ENCODE data around the gene CAMK2A.

The CAMK2A gene

DNA sequence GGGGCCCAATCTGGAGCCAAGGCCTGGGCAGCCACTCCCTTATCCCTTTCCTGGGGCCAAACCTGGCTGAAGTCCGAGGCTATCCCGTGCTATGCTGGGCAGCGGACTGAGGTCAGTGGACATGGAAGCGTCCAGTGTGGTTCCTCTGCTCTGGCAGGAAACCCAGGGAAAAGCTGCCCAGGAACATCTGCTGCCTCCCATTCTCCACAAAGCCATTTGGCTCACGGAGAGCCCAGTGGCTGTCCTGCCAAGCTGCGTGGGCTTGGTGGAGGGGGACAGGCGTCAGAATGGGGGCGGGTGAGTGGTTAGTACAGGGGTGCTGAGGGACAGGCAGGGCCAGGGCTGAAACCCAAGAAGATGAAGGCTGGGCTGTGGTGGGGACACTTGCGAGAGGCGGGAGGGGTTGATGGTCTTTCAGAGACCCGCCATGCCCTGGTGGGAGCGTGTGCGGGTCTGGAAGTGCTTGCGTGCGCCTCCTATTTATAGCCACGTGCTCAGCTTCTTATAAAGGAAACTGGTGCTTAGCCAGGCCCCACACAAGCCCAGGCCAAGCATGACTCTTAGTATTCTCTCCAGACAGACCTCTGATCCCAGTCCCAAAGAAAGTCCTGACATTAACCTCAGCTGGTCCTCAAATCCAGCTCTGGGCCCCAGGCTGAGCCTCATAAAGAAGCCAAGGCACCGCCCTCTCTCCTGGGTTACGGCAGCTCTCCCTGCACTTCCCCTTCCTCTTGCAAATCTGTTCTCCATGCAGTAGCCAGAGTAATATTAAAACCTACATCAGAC is 109.1 kb downstream of the CAMK2A start:
- DNase-seq, result no peak

DNA sequence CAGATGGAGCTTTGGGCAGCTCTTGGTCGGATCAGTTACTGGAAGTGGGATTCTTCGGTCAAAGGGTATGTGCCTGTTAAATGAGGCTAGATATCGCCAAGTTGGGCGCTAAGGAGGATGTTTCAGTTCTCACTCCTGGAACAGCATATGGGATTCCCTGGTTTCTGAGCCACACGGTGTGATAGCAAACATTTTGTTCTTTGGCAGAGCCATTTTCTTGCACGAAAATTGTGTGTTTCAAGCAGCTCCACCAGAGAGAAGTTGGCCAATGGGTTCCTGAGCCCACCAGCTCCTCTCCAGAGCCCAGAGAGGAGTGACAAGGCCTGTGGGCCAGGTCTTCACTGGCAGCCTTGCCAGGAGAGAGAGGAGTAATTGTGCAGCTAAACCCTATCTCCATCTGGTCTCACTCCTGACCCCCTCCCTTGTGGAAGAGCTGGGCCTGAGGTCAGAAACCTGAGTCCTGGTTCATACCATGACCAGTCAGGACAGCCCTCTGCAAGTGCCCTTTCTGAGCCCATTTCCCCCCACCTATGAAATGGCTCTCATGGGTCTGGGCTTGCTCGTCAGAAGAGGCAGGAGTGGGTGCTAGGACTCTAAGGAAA is 110.5 kb downstream of the CAMK2A start:
- DNase-seq, result no peak

DNA sequence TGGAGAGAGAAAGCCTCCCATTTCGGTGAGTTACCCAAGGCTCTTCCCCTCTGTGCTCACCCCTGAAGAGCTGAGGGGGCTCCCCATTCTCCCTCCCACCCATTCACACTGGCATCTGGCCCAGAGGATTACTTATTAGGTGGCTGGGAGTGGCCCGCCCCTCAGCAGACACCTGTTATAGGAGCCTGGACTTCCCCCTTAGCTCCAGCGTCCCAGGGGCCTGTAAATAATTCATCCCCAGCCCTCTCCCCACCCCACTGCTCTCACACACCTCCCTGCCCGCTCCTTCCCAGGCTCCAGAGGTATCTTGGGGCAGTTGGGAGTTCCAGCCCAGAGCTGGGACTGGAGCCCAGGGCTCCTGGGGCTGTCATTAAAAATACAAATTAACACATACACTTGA is 111.3 kb downstream of the CAMK2A start:
- no peak for DNase-seq

DNA sequence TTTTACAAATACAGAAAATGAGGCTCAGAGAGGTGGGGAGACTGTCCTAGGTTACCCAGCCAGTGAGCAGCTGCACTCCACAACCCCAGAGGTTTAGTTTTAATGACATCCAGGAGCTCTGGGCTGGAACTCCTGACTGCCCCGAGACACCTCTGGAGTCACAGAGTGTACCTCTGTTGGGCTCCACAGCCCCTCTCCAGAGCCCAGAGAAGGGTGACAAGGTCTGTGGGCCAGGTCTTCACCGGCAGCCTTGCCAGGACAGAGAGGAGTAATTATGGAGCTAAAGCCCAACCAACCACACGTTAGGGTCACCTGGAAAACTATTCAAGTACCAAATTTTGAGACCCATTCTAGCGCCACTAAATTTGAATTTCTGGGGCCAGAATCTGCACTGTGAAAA is 111.9 kb downstream of the CAMK2A start:
- DNase-seq, result no peak

DNA sequence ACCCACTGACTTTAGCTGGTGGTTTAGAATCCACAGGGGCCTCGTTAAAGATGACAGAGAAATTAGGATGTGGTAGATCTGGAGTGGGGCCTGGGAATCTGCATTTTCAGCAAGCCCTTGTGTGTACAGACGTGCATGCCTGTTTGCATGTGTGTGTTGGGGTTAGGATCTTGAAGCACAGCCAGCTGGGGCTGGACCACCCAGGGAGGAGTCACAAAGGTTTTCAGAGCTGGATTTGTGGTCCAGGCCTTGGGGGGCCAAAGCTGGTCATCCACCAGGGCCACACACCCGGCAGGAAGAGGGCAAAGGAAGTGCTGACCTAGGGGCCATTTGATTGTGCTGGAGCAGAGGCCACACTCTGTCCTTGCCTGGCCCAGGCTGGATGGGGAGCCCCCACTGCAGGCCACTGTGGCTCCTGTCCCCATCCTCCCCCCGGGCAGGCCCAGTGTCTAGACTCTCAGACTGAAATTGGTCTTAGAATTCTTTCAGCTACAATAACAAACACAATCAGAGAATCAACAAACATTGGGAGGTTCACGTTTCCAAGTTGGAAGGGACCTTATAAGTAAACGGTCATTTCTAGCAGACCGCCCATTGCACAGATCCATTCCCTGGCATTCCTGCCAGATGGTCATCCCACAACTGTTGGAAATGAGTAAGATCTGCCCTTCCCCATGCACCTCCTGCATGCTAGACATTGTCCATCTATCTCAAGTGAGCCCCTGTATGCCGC is 112.7 kb downstream of the CAMK2A start:
- no peak for DNase-seq

DNA sequence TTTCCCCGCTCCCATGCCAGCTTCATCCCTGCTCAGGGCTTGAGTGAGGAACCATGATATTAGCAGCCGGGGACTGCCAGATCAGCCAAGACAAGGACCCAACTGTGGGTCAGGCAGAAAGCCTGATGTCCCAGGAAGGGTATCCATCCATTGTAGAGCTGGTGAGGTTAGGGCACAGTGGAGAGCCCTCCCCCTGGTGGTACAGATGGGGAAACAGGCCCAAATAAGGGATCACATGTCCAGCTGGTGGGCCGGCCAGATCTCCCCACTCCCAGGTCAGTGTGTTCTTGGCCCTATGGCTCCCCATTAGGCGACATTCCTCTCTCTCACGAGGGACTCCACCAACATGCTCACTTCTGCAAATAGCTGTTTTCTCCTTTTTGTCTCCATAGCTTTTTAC is 114.0 kb downstream of the CAMK2A start:
- no peak for DNase-seq

DNA sequence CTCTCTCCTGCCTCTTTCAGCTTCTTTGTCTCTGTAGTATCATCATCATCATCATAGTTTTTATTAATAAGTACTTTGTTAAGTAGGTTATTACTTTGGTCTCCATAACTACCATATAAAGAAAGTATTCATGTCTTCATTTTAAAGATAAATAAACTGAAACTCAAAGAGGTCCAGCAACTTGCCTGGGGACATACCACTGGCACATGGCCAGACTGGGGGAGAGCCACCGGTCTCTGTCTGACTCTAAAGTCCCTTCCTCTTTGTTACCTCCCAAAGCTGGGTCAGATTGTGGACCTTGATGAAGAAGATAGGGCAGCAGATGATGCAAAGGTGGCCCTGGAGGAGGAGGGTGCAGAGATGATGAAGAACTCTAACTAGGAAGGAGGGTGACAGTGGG is 114.5 kb downstream of the CAMK2A start:
- DNase-seq, result no peak

DNA sequence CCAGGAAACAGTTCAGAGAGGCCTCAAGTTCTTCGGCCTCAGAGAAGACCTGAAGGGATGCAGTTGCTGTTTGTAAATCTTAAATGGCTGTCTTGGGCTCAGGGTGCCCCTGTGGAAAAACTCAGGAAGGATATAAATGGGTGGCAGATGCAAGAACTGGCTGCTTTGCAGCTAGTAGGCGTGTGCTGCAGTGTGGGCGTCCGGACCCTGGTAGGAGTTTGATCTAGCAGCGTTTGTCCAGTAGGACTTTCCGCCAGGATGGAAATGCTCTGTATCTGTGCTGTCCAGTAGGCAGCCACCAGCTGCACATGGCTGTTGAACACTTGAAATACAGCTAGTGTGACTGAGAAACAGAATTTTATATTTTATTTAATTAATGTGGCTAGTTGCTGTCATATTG is 115.3 kb downstream of the CAMK2A start:
- DNase-seq, result no peak

DNA sequence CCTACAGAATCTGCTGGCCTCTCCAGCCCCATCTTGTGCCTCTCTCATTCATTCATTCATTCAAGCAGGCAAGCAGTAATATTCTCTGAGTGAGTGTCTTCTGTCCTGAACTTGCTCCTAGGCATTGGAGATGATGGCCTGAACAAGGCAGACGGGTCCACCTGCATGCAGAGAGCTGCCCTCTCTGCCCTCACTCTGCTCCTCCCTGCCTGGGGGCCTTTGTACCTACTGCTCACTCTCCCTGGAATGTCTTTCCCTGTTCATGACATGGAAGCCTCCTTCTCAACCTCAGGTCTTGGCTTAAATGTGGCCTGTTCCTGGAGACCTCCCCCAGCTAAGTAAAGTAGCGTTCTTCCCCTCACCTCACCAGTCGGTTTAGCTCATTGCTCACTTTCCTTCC is 116.4 kb downstream of the CAMK2A start:
- no peak for DNase-seq

DNA sequence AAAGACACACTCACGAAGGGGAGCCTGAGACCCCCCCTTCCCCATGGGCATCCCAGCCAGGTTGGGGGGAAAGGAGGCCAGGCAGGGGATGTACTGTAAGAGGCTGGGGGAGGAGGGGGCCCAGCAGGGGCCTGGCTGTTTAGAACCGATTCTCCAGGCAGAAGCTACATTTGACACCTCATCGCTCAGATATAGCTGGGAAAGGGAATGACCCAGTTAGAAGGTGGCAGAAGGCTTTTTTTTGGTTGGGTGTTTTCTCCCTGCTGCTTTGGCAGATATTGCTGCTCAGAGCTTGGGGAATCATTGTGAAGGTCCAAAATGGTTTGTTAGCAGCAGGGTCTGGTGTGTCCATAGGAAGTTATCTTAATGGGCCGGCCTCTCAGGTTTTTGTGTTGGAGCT is 117.0 kb downstream of the CAMK2A start:
- DNase-seq, result no peak

DNA sequence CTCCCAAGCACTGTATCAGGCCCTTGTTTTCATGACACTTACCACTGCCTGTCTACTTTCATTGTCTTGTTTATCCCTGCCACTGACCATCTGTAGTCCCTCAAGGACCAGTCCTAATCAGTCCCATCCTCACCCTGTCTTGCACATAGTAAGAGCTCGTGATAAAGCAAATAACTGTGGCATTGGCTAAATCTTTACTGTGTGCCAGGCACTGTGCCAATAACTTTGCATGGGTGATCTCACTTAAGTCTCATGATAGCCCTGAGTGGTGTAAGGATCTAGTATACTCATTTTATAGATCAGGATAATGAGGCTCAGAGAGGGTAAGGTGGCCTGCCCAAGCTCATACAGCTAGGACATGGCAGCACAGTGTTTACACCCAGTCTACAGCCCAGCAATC is 117.4 kb downstream of the CAMK2A start:
- DNase-seq, result no peak

All from activated CD4-positive, CD25-positive, alpha-beta regulatory T cell (primary cell).